IMR-90 (cell line): ENCODE measurements around the gene KIAA1586. TPM values are rescaled to one million over a fixed set of nuclear protein-coding genes. Genes with fewer than 3 reads are reported as not detected.

Source experiments
- ATAC-seq: fragments of 200-7000 bp; cut with Tn5 transposase; 2 replicates; pipeline ENCODE4 v1.9.1; 2020; ENCODE audit warnings: low read depth, mild to moderate bottlenecking, moderate library complexity
- BruUV-seq: library from RNA; stranded (reverse); fragments of 400-500 nt; replicated peaks from 2 replicates; lab custom pipeline; 2021; lab: Mats Ljungman, UMichigan
- CTCF ChIA-PET: fragments of 300-600 bp; formaldehyde crosslinking; extraction: SDS; loops from one replicate; lab custom pipeline; 2021; ENCODE audit warnings: antibody characterized with exemption; lab: Yijun Ruan, JAX
- POLR2A ChIA-PET: fragments of 300-600 bp; sonication (Branson Sonifier 250); formaldehyde crosslinking; loops from one replicate; lab custom pipeline; 2022; ENCODE audit warnings: antibody characterized with exemption; ENCODE audit not compliant: unreplicated experiment; lab: Charles Lee
- DNase-seq: peaks from one replicate; pipeline ENCODE4 v3.0.0; 2013
- H2AFZ ChIP-seq: replicated peaks from 2 replicates; pipeline ENCODE3; 2013; ENCODE audit warnings: low read length, mild to moderate bottlenecking; ENCODE audit not compliant: poor library complexity
- H2AK5ac ChIP-seq: 2 replicates; pipeline ENCODE4 v1.6.1; 2013; ENCODE audit warnings: low read depth, low read length, inconsistent platforms
- H2AK9ac ChIP-seq: replicated peaks from 2 replicates; pipeline ENCODE3; 2013; ENCODE audit warnings: mild to moderate bottlenecking, low read depth, low read length, moderate library complexity; ENCODE audit not compliant: poor library complexity
- H2BK120ac ChIP-seq: 2 replicates; pipeline ENCODE4 v1.6.1; 2013; ENCODE audit warnings: low read depth, low read length, inconsistent platforms
- H2BK15ac ChIP-seq: 3 replicates; pipeline ENCODE4 v1.6.1; 2013; ENCODE audit warnings: low read depth, low read length, inconsistent platforms
- H2BK20ac ChIP-seq: 2 replicates; pipeline ENCODE4 v1.6.1; 2013; ENCODE audit warnings: low read depth, mild to moderate bottlenecking, inconsistent platforms, low read length, moderate library complexity
- H2BK5ac ChIP-seq: 2 replicates; pipeline ENCODE4 v1.6.1; 2013; ENCODE audit warnings: mild to moderate bottlenecking, low read depth, low read length, inconsistent platforms; ENCODE audit not compliant: poor library complexity, severe bottlenecking
- H3K14ac ChIP-seq: replicated peaks from 2 replicates; pipeline ENCODE4 v1.6.1; 2013; ENCODE audit warnings: low read depth, low read length, inconsistent platforms
- H3K18ac ChIP-seq: 2 replicates; pipeline ENCODE4 v1.6.1; 2013; ENCODE audit warnings: low read depth, low read length, control low read depth
- H3K23ac ChIP-seq: 2 replicates; pipeline ENCODE4 v1.6.1; 2013; ENCODE audit warnings: low read depth, low read length, inconsistent platforms
- H3K27ac ChIP-seq: 2 replicates; pipeline ENCODE4 v1.5.1; 2013; ENCODE audit warnings: mild to moderate bottlenecking, control low read depth, low read length; ENCODE audit not compliant: insufficient read depth
- H3K27me3 ChIP-seq: 2 replicates; pipeline ENCODE4 v1.6.1; 2013; ENCODE audit warnings: low read length; ENCODE audit not compliant: control insufficient read depth, insufficient read depth
- H3K36me3 ChIP-seq: 2 replicates; pipeline ENCODE4 v1.6.1; 2013; ENCODE audit warnings: low read length, mixed read lengths; ENCODE audit not compliant: control insufficient read depth, insufficient read depth
- H3K4ac ChIP-seq: 2 replicates; pipeline ENCODE4 v1.6.1; 2013; ENCODE audit warnings: low read depth, low read length, inconsistent platforms
- H3K4me1 ChIP-seq: 2 replicates; pipeline ENCODE4 v1.6.1; 2013; ENCODE audit warnings: low read length, mixed read lengths; ENCODE audit not compliant: control insufficient read depth, insufficient read depth
- H3K4me2 ChIP-seq: 2 replicates; pipeline ENCODE4 v1.6.1; 2013; ENCODE audit warnings: low read depth, mild to moderate bottlenecking, control low read depth, low read length, moderate library complexity
- H3K4me3 ChIP-seq: 2 replicates; pipeline ENCODE4 v1.5.1; 2013; ENCODE audit warnings: low read depth, mild to moderate bottlenecking, control low read depth, low read length, moderate library complexity; ENCODE audit not compliant: insufficient read depth
- H3K56ac ChIP-seq: 2 replicates; pipeline ENCODE4 v1.6.1; 2013; ENCODE audit warnings: low read length, inconsistent platforms; ENCODE audit not compliant: insufficient read depth; ENCODE audit errors: extremely low read depth
- H3K79me1 ChIP-seq, 2 experiments: 2 replicates each; pipeline ENCODE4 v1.6.1; 2013; ENCODE audit warnings: low read length in 2 of 2, inconsistent platforms in 1 of 2, low read depth in 1 of 2
- H3K9ac ChIP-seq: 2 replicates; pipeline ENCODE4 v1.6.1; 2013; ENCODE audit warnings: low read depth, low read length, control low read depth
- H3K9me1 ChIP-seq: 2 replicates; pipeline ENCODE4 v1.6.1; 2013; ENCODE audit warnings: low read length, inconsistent platforms; ENCODE audit not compliant: insufficient read depth
- H3K9me3 ChIP-seq: 2 replicates; pipeline ENCODE4 v1.6.1; 2013; ENCODE audit warnings: low read length; ENCODE audit not compliant: control insufficient read depth, insufficient read depth
- H4K20me1 ChIP-seq: 2 replicates; pipeline ENCODE4 v1.6.1; 2013; ENCODE audit warnings: low read length, inconsistent platforms; ENCODE audit not compliant: insufficient read depth
- H4K5ac ChIP-seq: 2 replicates; pipeline ENCODE4 v1.6.1; 2013; ENCODE audit warnings: mild to moderate bottlenecking, low read depth, low read length, control low read depth
- H4K8ac ChIP-seq, 2 experiments: 2 replicates each; pipeline ENCODE4 v1.6.1; 2013; ENCODE audit warnings: low read depth in 2 of 2, low read length in 2 of 2, control low read depth in 1 of 2, inconsistent platforms in 1 of 2
- H4K91ac ChIP-seq: 2 replicates; pipeline ENCODE4 v1.6.1; 2013; ENCODE audit warnings: low read depth, low read length, inconsistent platforms; ENCODE audit not compliant: insufficient read depth
- BHLHE40 ChIP-seq: fragments of 150-350 bp; IDR thresholded peaks from 2 replicates; pipeline ENCODE4 v1.6.1; 2016; ENCODE audit warnings: mild to moderate bottlenecking, low read depth, low read length
- CEBPB ChIP-seq: IDR thresholded peaks from 2 replicates; pipeline ENCODE4 v1.6.1; 2012; ENCODE audit warnings: low read depth, low read length, improper control_type of control experiment
- CHD1 ChIP-seq: IDR thresholded peaks from 2 replicates; pipeline ENCODE4 v1.6.1; 2012; ENCODE audit warnings: low read depth, low read length, improper control_type of control experiment
- CTCF ChIP-seq: conservative IDR thresholded peaks from 2 replicates; pipeline ENCODE4 v1.5.1; 2012; ENCODE audit warnings: mild to moderate bottlenecking, low read depth, low read length, improper control_type of control experiment
- ELK1 ChIP-seq: fragments of 150-350 bp; IDR thresholded peaks from 2 replicates; pipeline ENCODE4 v1.6.1; 2016; ENCODE audit warnings: low read depth, mild to moderate bottlenecking, low read length, moderate library complexity, borderline replicate concordance
- FOS ChIP-seq: fragments of 150-350 bp; IDR thresholded peaks from 2 replicates; pipeline ENCODE4 v1.6.1; 2016; ENCODE audit warnings: low read depth, low read length
- MAFK ChIP-seq: IDR thresholded peaks from 2 replicates; pipeline ENCODE4 v1.6.1; 2012; ENCODE audit warnings: low read depth, low read length, improper control_type of control experiment
- MAZ ChIP-seq: IDR thresholded peaks from 2 replicates; pipeline ENCODE4 v1.6.1; 2012; ENCODE audit warnings: low read depth, mild to moderate bottlenecking, low read length, improper control_type of control experiment, moderate library complexity, borderline replicate concordance
- MXI1 ChIP-seq: IDR thresholded peaks from 2 replicates; pipeline ENCODE4 v1.6.1; 2012; ENCODE audit warnings: low read depth, mild to moderate bottlenecking, low read length, moderate library complexity, borderline replicate concordance
- NFE2L2 ChIP-seq: fragments of 150-350 bp; IDR thresholded peaks from 2 replicates; pipeline ENCODE4 v1.6.1; 2016; ENCODE audit warnings: low read depth, mild to moderate bottlenecking, low read length
- POLR2A ChIP-seq: IDR thresholded peaks from 2 replicates; pipeline ENCODE4 v1.6.1; 2012; ENCODE audit warnings: mild to moderate bottlenecking, low read depth, low read length
- RAD21 ChIP-seq: IDR thresholded peaks from 2 replicates; pipeline ENCODE4 v1.6.1; 2012; ENCODE audit warnings: low read length, improper control_type of control experiment
- RCOR1 ChIP-seq: IDR thresholded peaks from 2 replicates; pipeline ENCODE4 v1.6.1; 2012; ENCODE audit warnings: mild to moderate bottlenecking, low read length, improper control_type of control experiment; ENCODE audit not compliant: insufficient replicate concordance
- RFX5 ChIP-seq: IDR thresholded peaks from 2 replicates; pipeline ENCODE4 v1.8.0; 2012; ENCODE audit warnings: low read depth, mild to moderate bottlenecking, low read length, moderate library complexity
- USF2 ChIP-seq: fragments of 150-350 bp; IDR thresholded peaks from 2 replicates; pipeline ENCODE4 v1.6.1; 2017; ENCODE audit warnings: mild to moderate bottlenecking, antibody characterized with exemption, low read length, low read depth
- WGBS, 2 experiments: methylation state at CpG; one replicate each; pipeline versions ENCODE4 v1.1.5 to v1.1.7; 2013; ENCODE audit warnings: missing lambda C conversion rate in 2 of 2; ENCODE audit not compliant: insufficient read length in 1 of 2; ENCODE audit errors: extremely low coverage in 2 of 2; 5-methylcytosine and 5-hydroxymethylcytosine counted together
- dilution Hi-C: fragments of 300-500 bp; cut with HindIII; formaldehyde crosslinking; loops from one replicate; pipeline ENCODE4 v1.14.3; 2018; ENCODE audit warnings: low sequenced_read_pairs; ENCODE audit not compliant: unreplicated experiment
- in situ Hi-C: fragments of 300-500 bp; cut with MboI; formaldehyde crosslinking; loops from 3 replicates; pipeline ENCODE4 v1.14.3; 2019; ENCODE audit warnings: low sequenced_read_pairs, inconsistent platforms, mixed read lengths
- intact Hi-C: fragments of 100-400 bp; cut with micrococcal nuclease; formaldehyde crosslinking; loops from 2 replicates; pipeline ENCODE4 v1.10.0; 2022
- polyA plus RNA-seq, 3 experiments: library from polyadenylated mRNA; depleted of rRNA; stranded (reverse); fragments of >200 nt; gene quantifications; 2 replicates each; pipeline ENCODE4 v1.2.3, GENCODE V29; 2012; ENCODE audit warnings: low replicate concordance in 1 of 3
- total RNA-seq: library from RNA; depleted of rRNA; stranded (reverse); fragments of >200 nt; gene quantifications from 2 replicates; pipeline ENCODE4 v1.2.3, GENCODE V29; 2012

KIAA1586 gene
- total and polyA plus RNA-seq, 2 of the 4 experiments (the other 2 are of a cell fraction): 3.6 to 3.8 TPM

- H3K4me3 ChIP-seq: peak overlapping the region; percentile 23; the same call in 1 of the 2 replicates
- no peak overlapping the region for H2BK20ac ChIP-seq
- TF ChIP-seq POLR2A: no peak
- no peak for TF ChIP-seq BHLHE40
- TF ChIP-seq CEBPB: no peak
- TF ChIP-seq RFX5: no peak
- TF ChIP-seq FOS: no peak
- no peak for TF ChIP-seq MAFK
- TF ChIP-seq MAZ: no peak
- no peak for TF ChIP-seq RAD21
- no peak for TF ChIP-seq MXI1
- TF ChIP-seq CTCF: no peak
- TF ChIP-seq RCOR1: no peak
- no peak for TF ChIP-seq USF2
- TF ChIP-seq CHD1: no peak
- no peak for TF ChIP-seq ELK1
- TF ChIP-seq NFE2L2: no peak
Observed at GRCh38 chr6:57089265-57089664, 42.8 kb downstream of the KIAA1586 start.

More at GRCh38 chr6:57089265-57089664, 42.8 kb downstream of the KIAA1586 start:
- no peaks in the 10 kb centered on the region for H3K27me3 ChIP-seq
- no TSS peak for BruUV-seq
- no peak overlapping the region for H2BK15ac ChIP-seq
- peak overlapping the region; percentile 17 to 75; a peak in 3 of 4 replicates for H4K8ac ChIP-seq
- dilution Hi-C loops: no loop called here
- 0 out of 2 replicates have a peak overlapping the region, but pooled peaks have one; percentile 24 for H3K14ac ChIP-seq
- H2BK5ac ChIP-seq: peak overlapping the region; percentile 15
- peak overlapping the region; percentile 3; the same call in 1 of the 2 replicates for H3K9ac ChIP-seq
- peaks cover 10% of the 10 kb centered on the region for H3K4me1 ChIP-seq
- in situ Hi-C loops: no loop called here
- no CpG with 5 or more reads among the region's 3 CpGs for WGBS, 2 experiments
- no peak overlapping the region for H2BK120ac ChIP-seq
- 0 out of 2 replicates have a peak, but pooled peaks cover under 1% of the 10 kb centered on the region for H3K36me3 ChIP-seq
- H3K56ac ChIP-seq: 0 out of 2 replicates have a peak overlapping the region, but pooled peaks have one; percentile 29
- intact Hi-C loops: loop anchor here (1.0 to 5.0 kb wide), 2 partner anchors 187 to 227 kb away; no protein-coding TSS in a partner anchor
- peak overlapping the region; percentile 65; the same call in 1 of the 2 replicates for H3K27ac ChIP-seq
- no peak overlapping the region for H2AK5ac ChIP-seq
- H3K4ac ChIP-seq: peak overlapping the region; percentile 76; the same call in 1 of the 2 replicates
- no peaks in the 10 kb centered on the region for H3K9me3 ChIP-seq
- H3K18ac ChIP-seq: peak overlapping the region; percentile 45
- H3K79me1 ChIP-seq: peaks cover 0 to 9% of the 10 kb centered on the region in 2 experiments; a peak in 2 of 4 replicates
- H2AK9ac ChIP-seq: peak overlapping the region; percentile 77
- DNase-seq (no peak), ATAC-seq (no peak)
- CTCF ChIA-PET: no interaction called here
- POLR2A ChIA-PET: interaction anchor here (0.7 kb wide), 1 partner anchor 10 kb away, joined by 3 read pairs; no protein-coding TSS in a partner anchor
- no peak overlapping the region; the same call in 1 of the 2 replicates for H3K23ac ChIP-seq
- no peaks in the 10 kb centered on the region; the same call in 1 of the 2 replicates for H3K9me1 ChIP-seq
- H4K20me1 ChIP-seq: peaks cover 25% of the 10 kb centered on the region
- H4K5ac ChIP-seq: peak overlapping the region; percentile 58; the same call in 1 of the 2 replicates
- no peak overlapping the region for H4K91ac ChIP-seq
- peak overlapping the region; percentile 47 for H3K4me2 ChIP-seq
- H2AFZ ChIP-seq: peak overlapping the region; percentile 74
